ENCODE results near the gene EML6.

DNA sequence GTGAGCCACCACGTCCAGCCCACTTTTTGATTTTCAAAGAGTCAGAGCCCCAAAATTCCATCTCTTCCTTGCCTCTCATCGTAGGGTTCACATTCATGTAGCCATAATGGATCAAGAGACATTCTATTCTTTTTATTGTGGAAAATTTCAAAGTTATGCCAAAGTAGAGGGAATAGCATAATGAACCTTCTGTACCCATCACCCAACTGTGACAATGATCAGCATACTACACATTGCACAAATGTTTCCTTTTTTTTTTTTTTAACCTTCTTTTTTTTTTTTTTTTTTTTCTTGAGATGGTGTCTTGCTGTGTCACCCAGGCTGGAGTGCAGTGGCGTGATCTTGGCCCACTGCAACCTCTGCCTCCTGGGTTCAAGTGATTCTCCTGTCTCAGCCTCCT is 162.4 kb downstream of the EML6 start:
- TF ChIP-seq CTCF (conservative IDR thresholded peaks at IDR 0.05 in 1 of 2, IDR thresholded peaks at IDR 0.05 in 1 of 2; ENCODE audit: extremely low read depth in 1 of 2, insufficient read depth in 1 of 2, low read depth in 1 of 2, low read length in 2 of 2) (no peak), EZH2 (IDR thresholded peaks at IDR 0.05; ENCODE audit: borderline replicate concordance, low read length) (no peak)
